ENCODE data around the gene RAD1.
A peak's percentile ranks its signal among the peaks of the same experiment; 100 is the strongest.
"Not testable (repeated sequence)": the region's sequence is repeated elsewhere in the genome, so short reads cannot be mapped to it uniquely, and the experiment has no call there.

RAD1 gene, protein sequence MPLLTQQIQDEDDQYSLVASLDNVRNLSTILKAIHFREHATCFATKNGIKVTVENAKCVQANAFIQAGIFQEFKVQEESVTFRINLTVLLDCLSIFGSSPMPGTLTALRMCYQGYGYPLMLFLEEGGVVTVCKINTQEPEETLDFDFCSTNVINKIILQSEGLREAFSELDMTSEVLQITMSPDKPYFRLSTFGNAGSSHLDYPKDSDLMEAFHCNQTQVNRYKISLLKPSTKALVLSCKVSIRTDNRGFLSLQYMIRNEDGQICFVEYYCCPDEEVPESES

DNA sequence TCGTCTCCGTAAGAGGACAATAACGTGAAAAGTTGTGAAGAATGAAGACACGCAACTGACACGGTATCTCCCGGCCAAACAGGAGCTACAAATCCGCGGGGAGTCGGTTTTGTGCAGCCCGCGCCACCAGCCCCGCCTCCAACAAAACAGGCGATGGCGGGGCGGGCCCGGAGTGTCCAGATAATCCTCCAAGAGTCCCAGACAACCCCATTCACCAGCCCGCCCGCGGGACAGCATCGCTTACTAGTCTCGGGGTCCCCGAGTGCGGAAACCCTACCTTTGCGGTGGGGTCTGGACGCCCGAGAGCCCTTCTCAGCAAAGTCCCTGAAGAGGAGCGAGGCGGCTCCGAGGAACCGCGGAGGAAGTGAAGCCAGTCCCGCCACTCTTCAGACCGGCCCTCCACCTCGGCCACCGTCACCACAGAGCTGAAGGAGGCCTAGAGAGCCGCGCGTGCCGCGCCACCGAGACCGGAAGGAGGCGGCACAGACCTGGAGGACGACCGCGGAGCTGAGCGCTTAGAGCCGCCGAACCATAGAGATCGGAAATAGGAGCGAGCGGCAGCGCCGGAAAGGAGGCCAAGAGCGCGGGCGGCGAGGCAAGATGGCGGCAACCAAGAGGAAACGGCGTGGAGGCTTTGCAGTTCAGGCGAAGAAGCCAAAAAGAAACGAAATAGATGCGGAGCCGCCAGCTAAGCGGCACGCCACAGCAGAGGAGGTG is at the start of gene RAD1, which contains the start of gene BRIX1:
Gene RAD1, minus strand, starts transcription at position 366 of the 717 bp plus-strand sequence. CDS start 612 bp downstream, outside the sequence.
Gene BRIX1, plus strand, starts transcription at position 573 of the 717 bp plus-strand sequence. Its CDS starts 28 bp downstream, at position 601.
- peak; percentile 85 for DNase-seq (ENCODE audit: low read depth)

DNA sequence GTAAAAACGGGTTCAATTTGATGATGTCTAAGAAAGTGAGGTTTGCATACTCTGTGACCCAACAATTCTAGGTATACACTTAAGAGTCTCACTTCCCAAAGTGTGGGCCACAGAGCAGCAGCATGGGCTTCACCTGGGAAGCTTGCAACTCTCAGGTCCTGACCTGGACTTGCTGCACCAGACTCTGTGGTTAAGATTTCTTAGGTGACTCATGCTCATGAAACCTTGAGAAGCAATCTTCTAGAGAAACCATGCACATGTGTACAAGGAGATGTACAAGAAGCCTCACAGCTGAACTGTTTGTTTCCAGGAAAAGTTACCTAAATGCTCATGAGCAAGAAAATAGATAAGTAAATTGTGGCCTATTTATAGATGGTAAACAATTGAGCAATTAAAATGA is 44.0 kb upstream of the RAD1 start:
- DNase-seq (ENCODE audit: low read depth) = no peak

DNA sequence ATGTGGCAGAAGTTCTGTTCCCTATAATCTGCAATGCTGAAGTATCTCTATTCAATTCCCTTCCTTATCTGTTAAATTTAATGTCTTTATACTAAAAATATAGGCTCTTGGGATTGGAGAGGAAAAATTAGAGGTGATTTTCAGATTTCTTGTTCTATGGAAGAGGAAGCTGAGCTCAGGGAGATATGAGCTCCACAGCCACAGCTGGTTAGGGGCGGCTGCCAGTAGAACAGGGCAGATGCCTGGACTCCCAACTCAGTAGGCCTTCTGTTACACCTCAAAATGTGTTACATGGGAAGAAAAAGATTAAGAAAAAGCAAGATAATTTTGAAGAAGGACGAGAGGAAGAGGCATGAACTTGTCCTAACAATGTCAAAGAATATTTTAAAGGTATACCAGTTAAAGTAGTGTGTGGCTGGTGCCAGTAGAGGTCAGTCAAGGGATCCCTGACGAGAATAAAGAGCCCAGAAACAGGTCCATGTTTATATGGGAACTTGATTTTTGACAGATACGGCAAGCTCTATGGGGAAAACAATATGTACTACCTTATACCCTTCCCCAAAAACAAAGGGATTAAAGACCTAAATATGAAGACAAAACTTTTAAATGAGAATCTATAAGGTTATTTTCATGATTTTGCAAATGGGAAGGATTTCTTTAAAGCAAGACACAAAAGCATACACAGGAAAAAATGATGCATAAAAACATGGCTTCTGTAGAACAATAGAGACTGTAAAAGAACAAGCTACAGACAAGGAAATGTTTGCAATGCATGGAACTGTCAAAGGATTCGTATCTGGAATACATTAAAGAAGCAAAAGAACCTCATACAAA is 42.8 kb upstream of the RAD1 start:
- DNase-seq (ENCODE audit: low read depth) = no peak

DNA sequence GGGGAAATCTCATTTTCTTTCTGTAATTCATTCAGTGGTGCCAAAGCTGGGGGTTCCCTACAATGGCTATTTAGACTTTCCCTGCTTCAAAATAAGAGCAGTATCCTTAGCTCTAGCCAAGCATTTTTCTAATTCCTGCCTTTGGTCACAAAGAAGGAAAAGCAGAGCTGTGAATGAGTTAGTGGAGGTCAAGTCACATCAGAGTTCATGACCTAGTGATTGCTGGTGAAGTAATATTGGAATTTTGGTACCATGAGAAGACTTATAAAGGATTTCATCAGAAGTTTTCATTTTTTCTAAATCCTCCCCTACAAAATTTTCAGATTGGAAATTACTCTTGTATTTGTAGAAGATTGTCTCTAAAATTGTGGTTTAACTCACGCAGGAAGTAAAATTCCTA is 42.0 kb upstream of the RAD1 start:
- no peak for DNase-seq (ENCODE audit: low read depth)

DNA sequence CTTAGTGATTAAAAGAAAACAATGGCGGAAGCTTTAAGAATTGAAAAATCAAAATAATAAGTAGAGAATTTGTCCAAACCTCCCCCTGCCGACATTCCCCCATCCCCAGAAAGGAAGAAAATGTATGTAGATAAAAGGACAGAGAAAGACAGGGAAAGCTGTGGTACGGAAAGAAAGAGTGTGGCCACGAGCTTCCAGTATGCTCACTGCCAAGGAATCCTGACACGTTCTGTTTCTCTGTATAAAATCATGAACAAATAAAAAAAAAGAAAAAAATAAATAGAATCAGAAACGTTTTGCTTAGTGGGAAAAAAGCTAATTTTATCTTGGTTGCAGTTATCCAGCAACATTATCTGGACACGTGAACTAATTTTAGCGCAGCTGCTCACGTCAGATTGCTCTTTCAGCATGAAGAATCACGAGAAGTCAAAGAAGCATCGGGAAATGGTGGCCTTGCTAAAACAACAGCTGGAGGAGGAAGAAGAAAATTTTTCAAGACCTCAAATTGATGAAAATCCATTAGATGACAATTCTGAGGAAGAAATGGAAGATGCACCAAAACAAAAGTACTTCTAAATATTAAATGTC is 29.2 kb upstream of the RAD1 start:
- DNase-seq (ENCODE audit: low read depth) = no peak

DNA sequence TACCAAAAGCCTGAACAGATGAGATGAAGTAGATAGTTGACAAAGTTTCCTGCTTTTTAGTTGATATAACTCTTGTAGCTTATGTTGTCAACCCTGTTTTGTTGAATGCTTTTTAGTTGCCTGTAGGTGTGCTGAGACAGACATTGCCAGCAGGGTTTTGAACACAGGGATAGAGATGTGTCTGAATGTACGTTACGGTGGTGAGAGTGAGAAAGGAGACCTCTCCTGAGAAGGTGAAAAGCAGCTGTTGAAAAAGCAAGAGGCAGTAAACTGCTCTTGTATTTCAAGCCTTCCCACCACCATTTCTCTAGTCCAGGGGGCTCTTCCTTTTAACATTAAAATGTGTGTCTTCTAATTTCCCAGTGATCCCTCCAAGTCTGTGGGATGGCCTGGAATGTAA is 28.7 kb upstream of the RAD1 start:
- no peak for DNase-seq (ENCODE audit: low read depth)

DNA sequence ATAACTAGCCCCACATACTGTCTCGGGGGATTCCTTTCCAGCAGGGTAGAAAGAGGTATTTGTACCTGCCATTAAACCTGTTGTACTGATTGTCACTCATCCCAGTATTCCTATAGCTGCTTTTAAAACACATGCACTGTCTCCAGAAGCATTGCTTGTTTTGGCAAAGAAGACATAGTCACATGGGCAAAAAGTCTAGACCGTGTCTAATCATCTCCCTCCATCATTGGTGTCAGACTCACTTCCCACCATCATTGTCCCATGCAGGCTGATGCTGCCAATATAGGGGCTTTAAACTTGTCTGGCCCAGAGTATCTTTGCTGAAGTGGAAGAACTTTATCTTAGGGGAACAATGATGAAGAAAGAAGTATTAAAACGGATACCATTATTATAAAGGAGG is 26.6 kb upstream of the RAD1 start:
- DNase-seq (ENCODE audit: low read depth) = no peak

DNA sequence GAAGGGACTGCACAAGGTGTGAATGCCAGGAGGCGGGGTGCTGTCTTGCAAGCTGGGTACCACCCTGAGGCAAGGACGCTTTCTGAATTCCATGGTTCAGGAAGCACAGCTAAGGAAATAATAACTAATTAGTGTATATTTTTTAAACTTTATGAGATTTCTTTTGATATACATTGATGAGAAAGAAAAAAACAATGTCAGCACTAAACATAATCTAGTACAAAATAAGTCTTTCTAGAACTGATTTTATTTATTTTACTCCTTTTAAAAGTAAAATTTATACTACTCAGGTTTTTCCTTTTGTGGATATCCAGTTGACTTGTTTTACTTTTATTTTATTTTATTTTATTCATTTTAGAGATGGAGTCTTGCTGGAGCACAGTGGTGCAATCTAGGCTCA is 17.6 kb upstream of the RAD1 start:
- DNase-seq (ENCODE audit: low read depth) = no peak

DNA sequence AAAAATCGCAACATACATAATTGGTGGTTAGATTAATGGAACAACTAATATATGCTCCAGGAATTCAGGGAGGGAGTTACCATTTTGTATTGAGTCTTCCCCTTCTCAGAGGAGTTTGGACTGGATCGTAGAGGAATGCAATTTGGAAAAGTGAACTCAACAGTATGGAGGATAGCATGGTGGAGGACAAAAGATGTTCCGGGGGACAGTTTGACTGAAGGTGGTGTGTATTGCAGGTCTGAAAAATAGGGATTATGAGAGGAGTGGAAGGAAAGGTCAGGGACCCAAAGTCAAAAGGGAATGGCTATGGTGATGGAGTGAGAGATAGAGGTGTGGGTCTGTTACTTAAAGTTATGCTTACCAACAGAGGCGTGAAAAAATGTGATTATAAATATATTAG is 15.6 kb upstream of the RAD1 start:
- no peak for DNase-seq (ENCODE audit: low read depth)

DNA sequence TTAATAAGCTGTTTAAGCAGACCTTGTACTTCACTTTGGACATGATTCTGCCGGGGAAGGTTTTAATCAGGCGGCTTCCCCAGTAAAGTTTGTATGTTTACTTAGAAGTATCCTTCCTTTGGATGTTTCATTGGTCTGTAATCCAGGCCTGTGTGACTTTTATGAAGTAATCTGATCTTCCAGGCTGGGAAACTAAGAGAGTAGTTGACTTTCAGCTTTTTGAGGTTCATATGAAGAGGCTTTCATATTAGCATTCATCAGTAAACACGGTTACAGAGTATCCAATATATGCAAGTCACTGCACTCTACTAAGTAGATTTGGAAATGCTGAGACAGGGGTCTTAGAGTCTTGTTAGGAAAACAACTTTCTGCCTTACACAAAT is 15.1 kb upstream of the RAD1 start:
- DNase-seq (ENCODE audit: low read depth) = no peak

DNA sequence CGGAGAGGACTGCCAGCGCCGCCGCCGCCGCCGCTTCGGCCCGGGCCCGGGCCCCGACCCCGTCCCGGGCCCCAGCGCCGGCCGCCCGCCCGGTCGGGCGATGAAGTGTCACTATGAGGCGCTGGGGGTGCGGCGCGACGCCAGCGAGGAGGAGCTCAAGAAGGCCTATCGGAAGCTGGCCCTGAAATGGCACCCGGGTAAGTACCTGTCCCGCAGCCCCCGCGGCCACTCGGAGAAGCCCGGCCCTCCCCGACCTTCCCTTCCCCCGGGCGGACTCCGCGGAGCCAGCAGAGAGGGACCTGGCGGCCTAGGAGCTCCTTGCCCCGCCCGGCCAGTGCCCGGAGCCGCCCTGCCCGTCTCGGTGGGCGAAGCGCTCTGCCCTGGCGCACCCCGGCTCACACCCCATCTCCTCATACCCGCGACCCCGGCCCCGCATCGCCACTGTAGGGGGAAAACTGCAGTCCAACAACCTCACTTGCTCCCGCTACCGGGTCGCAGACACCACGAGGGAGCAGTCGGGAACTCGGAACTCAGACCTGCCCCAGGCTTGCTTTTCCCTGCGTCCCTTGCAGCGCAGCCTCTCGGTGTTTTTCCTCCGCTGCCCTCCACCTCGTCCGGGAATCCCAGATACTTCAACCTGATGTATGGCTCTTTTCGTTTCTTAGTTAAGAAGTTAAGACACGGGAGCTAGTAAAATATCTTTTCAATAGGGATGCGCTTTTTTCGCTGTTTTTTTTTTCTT is 14.6 kb upstream of the RAD1 start:
- peak; percentile 59 for DNase-seq (ENCODE audit: low read depth)

DNA sequence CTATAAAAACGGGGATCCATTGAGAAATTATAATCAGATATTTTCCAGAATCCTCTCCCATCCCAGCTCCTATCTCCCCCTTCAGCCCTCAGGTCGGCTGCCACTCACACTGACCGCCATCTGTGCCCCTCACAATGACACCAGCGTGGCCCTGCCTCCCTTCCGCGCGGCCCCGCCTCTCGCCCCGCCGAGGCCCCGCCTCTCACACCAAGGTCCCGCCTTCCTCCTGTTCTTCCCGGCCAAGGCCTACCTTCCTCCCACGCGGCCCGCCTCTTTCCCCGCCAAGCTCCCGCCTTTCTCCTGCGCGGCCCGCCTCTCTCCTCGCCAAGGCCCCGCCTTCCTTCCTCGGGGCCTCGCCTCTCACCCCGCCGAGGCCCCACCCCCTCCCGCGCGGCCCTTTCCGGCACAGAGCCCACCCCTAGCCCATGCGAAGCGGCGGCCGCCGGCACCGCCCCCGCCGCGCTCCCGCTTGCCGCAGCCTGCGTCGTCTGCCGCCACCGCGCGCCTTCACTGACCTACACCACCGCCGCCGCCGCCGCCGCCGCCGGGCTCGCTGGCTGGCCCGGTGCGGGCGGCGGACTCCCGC is 13.9 kb upstream of the RAD1 start, which contains the start of gene DNAJC21:
Gene DNAJC21, plus strand, starts transcription at position 426 of the 586 bp plus-strand sequence. CDS start 261 bp downstream, outside the sequence.
- DNase-seq (ENCODE audit: low read depth) = peak; percentile 92

DNA sequence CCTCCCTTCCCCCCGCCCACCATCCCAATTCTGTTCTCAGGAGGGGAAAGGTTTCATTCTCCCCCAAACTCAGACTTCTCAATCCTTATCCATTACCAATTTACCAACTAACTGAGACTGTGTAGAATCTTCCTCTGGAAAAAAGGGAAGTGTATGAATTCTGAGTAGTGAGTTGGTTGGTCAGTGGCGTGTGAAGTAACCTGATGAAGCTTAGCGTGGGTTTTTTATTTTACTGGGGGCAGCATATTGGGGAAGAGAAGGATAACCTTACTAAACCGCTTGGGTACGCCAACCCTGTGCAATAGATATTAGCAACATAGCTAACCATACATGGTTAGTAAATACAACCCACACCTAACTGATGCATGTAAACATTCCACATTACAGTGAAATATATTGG is 13.0 kb upstream of the RAD1 start:
- no peak for DNase-seq (ENCODE audit: low read depth)

DNA sequence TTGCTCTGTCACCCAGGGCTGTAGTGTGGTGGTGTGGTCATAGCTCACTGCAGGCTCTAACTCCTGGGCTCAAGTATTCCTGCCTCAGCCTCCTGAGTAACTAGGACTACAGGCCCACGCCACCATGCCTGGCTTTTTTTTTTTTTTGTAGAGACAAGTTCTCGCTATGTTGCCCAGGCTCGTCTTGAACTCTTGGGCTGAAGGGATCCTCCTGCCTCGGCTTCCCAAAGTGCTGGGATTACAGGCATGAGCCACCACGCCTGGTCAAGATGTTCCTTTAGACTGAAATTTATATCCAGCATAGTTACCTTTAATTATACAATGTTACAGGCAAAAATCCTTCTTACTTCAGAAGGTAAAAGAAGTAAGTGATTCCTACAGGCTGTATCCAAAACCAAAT is 12.5 kb upstream of the RAD1 start:
- DNase-seq (ENCODE audit: low read depth) = no peak

DNA sequence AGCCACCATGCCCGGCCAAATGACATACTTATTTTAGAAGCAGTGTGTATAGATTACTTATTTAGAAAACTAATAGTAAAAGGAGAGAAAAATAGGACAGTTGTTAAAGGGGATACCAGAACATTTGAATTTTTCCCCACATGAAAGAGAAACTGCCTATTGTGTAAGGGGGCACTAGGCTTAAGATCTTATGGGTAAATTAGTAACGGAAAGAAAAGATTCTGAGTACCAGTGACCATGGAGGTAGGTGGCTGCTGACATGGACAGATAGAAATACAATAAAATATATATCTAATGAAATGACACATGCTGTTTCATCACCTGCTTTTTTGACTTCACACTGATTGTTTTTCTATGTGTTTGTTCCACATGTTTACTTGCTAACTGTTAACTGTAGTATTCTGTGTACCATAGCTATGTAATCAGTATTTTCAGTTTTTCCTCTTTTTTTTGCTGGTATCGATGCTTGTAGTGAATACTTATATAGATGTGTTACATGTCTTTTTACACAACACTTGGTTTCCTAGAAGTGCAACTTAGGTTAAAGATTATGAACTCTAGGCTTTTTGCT is 11.1 kb upstream of the RAD1 start:
- no peak for DNase-seq (ENCODE audit: low read depth)

DNA sequence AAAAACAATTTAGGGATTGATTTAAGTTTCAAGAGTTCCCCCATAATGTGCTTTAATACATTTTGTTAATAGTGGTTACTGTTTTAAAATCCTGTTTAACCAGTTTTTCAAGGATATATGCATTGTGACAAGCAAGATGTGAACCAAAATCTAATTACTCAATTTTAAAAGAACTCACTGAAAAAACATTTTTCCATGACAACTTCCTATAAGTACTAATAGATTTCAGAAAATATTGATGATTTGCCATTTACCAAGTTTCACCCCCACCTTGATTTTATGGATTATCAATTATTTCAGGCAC is 9.1 kb upstream of the RAD1 start:
- no peak for DNase-seq (ENCODE audit: low read depth)

DNA sequence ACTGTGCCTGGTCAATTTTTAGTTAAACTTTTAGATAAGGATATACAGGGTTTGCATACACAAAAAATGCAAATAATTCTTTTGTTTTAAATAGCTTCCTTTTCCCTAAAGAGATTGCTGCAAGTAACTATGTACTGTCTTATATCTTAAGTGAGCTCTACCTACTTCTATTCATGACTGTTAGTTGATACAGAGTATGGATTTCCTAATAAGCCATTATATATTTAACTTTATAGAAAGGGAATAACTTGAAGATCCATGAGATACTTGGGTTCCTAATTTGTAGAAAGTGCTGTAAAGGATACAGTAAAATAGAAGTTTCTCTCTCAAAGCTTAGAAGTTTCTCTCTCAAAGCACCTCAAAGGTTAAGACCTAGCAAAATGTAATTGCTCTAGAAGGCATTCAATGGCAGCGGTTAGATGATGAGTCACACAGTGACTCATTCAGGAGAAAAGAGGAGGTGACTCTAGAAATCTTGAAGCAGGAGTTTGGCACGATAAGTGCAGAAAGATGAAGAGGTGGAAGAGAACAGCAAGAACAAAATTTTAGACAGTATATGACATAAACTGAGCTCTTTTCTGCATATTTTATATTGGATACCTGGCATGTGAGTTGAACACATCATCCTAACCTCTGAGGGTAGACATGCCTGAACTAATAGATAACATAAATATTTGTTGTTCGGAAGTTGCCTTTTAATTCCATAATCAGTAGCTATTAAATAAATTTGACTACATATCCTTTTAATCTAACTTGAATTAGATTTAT is 8.6 kb upstream of the RAD1 start:
- no peak for DNase-seq (ENCODE audit: low read depth)

DNA sequence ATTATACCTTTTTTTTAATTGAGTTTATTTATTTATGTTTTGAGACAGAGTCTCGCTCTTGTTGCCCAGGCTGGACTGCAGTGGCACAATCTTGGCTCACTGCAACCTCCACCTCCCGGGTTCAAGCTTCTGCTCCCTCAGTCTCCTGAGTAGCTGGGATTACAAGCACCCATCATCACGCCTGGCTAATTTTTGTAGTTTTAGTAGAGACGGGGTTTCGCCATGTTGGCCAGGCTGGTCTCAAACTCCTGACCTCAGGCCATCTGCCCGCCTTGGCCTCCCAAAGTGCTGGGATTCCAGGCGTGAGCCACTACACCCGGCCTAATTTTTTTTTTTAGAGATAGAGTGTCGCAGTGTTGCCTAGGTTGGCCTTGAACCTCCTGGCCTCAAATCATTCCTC is 8.0 kb upstream of the RAD1 start:
- not testable (repeated sequence) for DNase-seq (ENCODE audit: low read depth)

DNA sequence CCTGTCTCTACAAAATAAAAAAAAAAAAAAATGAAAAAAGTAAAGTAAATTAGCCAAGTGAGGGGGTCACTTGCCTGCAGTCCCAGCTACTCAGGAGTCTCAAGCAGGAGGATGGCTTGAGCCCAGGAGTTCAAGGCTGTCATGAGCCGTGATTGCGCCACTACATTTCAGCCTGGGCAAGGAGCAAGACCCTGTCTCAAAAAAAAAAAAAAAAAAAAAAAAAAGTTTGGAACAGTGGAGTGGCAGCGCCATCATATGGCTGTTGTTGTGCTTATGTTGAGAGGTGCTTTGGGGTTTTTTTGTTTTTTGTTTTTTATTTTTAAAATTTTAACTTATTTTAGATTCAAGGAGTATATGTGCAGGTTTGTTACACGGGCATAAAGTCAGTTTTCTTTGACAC is 3.8 kb upstream of the RAD1 start:
- no peak for DNase-seq (ENCODE audit: low read depth)

DNA sequence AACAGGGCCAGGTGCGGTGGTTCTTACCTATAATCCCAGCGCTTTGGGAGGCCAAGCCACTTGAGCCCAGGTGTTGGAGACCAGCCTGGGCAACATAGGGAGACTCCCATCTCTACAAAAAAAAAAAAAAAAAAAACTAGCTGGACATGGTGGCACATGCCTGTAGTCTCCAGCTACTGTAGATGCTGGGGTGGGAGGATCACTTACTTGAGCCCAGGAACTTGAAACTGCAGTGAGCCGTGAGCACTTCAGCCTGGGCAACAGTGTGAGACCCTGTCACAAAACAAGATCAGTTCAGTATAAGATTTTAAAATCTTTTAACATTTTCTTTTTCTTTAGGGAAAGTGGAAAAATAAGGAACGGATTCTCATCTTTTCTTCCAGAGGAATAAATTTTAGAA is 2.7 kb upstream of the RAD1 start:
- DNase-seq (ENCODE audit: low read depth) = no peak
